Frontal cortex (tissue), 4 donors: Measurements from ENCODE around the gene DENND4B. TPM values are rescaled to one million over a fixed set of nuclear protein-coding genes. Genes with fewer than 3 reads are reported as not detected.
"Not testable (repeated sequence)": the region's sequence is repeated elsewhere in the genome, so short reads cannot be mapped to it uniquely, and the experiment has no call there.

Experiments
- DNase-seq, 2 donors: peaks; one replicate each; pipeline ENCODE4 v3.0.0; 2012; ENCODE audit warnings: low spot score in 2 of 2
- FAIRE-seq: peaks from 2 replicates; lab custom pipeline; 2012; peaks lifted over from hg19 to GRCh38; lab: Jason Lieb, UNC
- total RNA-seq: library from RNA; depleted of rRNA; stranded (reverse); fragments of >200 nt; gene quantifications from one replicate; pipeline ENCODE4 v1.2.3, GENCODE V29; 2014
- donor health status: control.
- donor health status: control.
- donor health status: control.

The DENND4B gene
- total RNA-seq, 1 donor from 2014 or later, result 16.3 TPM

GRCh38 chr1:153932156-153933131 is 14.1 kb downstream of the DENND4B start:
- no peak for FAIRE-seq

GRCh38 chr1:153929981-153930948 is 16.3 kb downstream of the DENND4B start:
- FAIRE-seq, result no peak

More at GRCh38 chr1:153932156-153933131, 14.1 kb downstream of the DENND4B start:
- no peak for DNase-seq

GRCh38 chr1:153929426-153929825 is 17.1 kb downstream of the DENND4B start:
- DNase-seq (no peak), FAIRE-seq (no peak)

More at GRCh38 chr1:153929981-153930948, 16.3 kb downstream of the DENND4B start:
- no peak for DNase-seq

- no peak for FAIRE-seq
These were observed 17.7 kb downstream of the DENND4B start for GRCh38 chr1:153928791-153929341.

GRCh38 chr1:153928245-153928644 is 18.3 kb downstream of the DENND4B start:
- DNase-seq (peak in 1 of 2 donors; percentile 5), FAIRE-seq (no peak)

More at GRCh38 chr1:153928791-153929341, 17.7 kb downstream of the DENND4B start:
- DNase-seq, result peak; percentile 66 to 75

GRCh38 chr1:153926405-153926804 is 20.1 kb downstream of the DENND4B start:
- no peak for FAIRE-seq
- DNase-seq, result no peak

- no peak for FAIRE-seq
- DNase-seq, result peak; percentile 96 to 98
These were observed 23.3 kb downstream of the DENND4B start, which contains the start of gene GATAD2B for GRCh38 chr1:153922972-153923925. TSS of gene GATAD2B (minus strand) at chr1:153922972. CDS start at chr1:153828347, 94,625 bp downstream.

GRCh38 chr1:153922076-153922971 is 24.2 kb downstream of the DENND4B start:
- peak in 1 of 2 donors; percentile 62 for DNase-seq
- no peak for FAIRE-seq

GRCh38 chr1:153921803-153922075 is 24.8 kb downstream of the DENND4B start:
- DNase-seq (no peak), FAIRE-seq (no peak)

- FAIRE-seq, result no peak
- DNase-seq, result peak in 1 of 2 donors; percentile 5
These were observed 25.3 kb downstream of the DENND4B start for GRCh38 chr1:153921080-153921802.

GRCh38 chr1:153919876-153920852 is 26.4 kb downstream of the DENND4B start:
- DNase-seq, result peak in 1 of 2 donors; percentile 13
- FAIRE-seq, result no peak

- no peak for DNase-seq
- FAIRE-seq, result no peak
These were observed 30.2 kb downstream of the DENND4B start for GRCh38 chr1:153916297-153916696.

- DNase-seq, result no peak
- FAIRE-seq, result no peak
These were observed 34.2 kb downstream of the DENND4B start for GRCh38 chr1:153912349-153912748.

GRCh38 chr1:153910560-153910959 is 36.0 kb downstream of the DENND4B start:
- not testable (repeated sequence) for FAIRE-seq, DNase-seq

GRCh38 chr1:153908071-153908470 is 38.4 kb downstream of the DENND4B start:
- FAIRE-seq (no peak), DNase-seq (no peak)

GRCh38 chr1:153907134-153907533 is 39.4 kb downstream of the DENND4B start:
- FAIRE-seq, result no peak

More at GRCh38 chr1:153907134-153907533, 39.4 kb downstream of the DENND4B start:
- no peak for DNase-seq
